Measurements from ENCODE around the gene SEZ6L2. TPM values are rescaled to one million over a fixed set of nuclear protein-coding genes. Genes with fewer than 3 reads are reported as not detected.
"Not testable (repeated sequence)": the region's sequence is repeated elsewhere in the genome, so short reads cannot be mapped to it uniquely, and the experiment has no call there.

Gene SEZ6L2
- total RNA-seq, 4 donors from 2014 or later, result 0.22 to 2.8 (median 1.1) TPM; not detected in 1

DNA sequence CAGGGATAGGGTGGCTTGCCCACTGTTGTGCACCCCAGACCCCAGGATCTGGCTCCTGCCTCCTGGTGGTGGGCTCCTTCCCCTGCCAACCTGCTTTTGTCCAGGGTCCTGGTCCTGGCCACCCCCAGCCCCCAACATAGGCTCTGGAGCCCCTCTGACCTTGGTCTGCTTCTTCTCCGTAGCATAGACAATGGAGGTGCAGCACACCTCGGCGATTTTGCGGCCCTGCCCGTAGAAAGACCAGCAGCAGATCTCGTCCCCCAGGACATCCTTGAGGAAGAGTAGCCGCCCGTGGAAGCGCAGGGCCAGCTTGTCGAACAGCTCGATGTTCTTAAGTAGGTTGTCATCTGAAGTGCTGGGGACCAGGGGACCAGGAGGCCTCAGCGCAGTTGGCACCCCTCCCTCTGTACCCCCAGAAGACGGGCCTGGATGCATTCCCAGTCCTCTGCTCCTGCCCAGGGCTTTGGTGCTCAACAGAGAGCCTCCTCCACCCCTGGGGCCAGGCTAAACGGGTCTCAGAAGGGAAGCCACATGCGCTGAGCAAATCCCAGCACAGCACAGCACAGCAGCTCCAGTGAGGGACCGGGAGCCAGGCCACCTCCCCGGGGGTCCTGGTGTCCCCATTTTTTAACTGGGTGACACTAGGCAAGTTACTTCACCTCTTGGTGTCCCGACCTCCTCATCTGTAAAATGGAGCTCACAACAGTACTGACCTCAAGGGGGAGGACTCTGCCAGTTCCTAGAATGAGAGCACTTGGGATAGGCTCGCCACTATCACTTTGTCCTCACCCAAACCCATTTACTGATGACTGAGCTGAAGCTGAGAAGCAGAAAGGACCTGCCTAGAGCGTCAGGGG, 11.7 kb upstream of the SEZ6L2 start:
- H3K27me3 ChIP-seq, result no peaks in the 10 kb centered on the region
- WGBS, 2 donors, result 86 to 89% methylated on average over 13 to 18 of the region's 20 CpGs
- no peak overlapping the region for H3K4me3 ChIP-seq
- DNase-seq, result no peak
- no peaks in the 10 kb centered on the region for H3K4me1 ChIP-seq
- TF ChIP-seq CTCF (IDR thresholded peaks at IDR 0.05) (no peak), POLR2A (IDR thresholded peaks at IDR 0.05) (no peak)
- intact Hi-C loops (cut with DNase I), result no loop called here
- no peak overlapping the region for H3K27ac ChIP-seq
- peaks cover 0 to 30% (median 0%) of the 10 kb centered on the region in 3 donors for H3K36me3 ChIP-seq
- no peaks in the 10 kb centered on the region for H3K9me3 ChIP-seq

- peaks cover 0 to 21% (median 0%) of the 10 kb centered on the region in 3 donors for H3K36me3 ChIP-seq
- 75 to 81% methylated on average over 4 to 6 of the region's 6 CpGs for WGBS, 2 donors
- H3K4me1 ChIP-seq; H3K4me3 ChIP-seq; H3K9me3 ChIP-seq; intact Hi-C loops (cut with DNase I); H3K27ac ChIP-seq; DNase-seq; H3K27me3 ChIP-seq: not testable (repeated sequence)
These were observed 10.5 kb upstream of the SEZ6L2 start for GRCh38 chr16:29909851-29910250.

GRCh38 chr16:29909391-29909790, 10.0 kb upstream of the SEZ6L2 start:
- intact Hi-C loops (cut with DNase I), result no loop called here
- no peak overlapping the region for H3K4me3 ChIP-seq
- DNase-seq, result no peak
- H3K36me3 ChIP-seq, result peaks cover 0 to 16% (median 0%) of the 10 kb centered on the region in 3 donors
- TF ChIP-seq POLR2A (IDR thresholded peaks at IDR 0.05) (no peak), CTCF (IDR thresholded peaks at IDR 0.05) (no peak)
- H3K27me3 ChIP-seq, result no peaks in the 10 kb centered on the region
- no peaks in the 10 kb centered on the region for H3K4me1 ChIP-seq
- 67 to 86% methylated on average over 2 of the region's 2 CpGs for whole genome bisulfite sequencing, 2 donors
- H3K9me3 ChIP-seq, result no peaks in the 10 kb centered on the region
- H3K27ac ChIP-seq, result no peak overlapping the region

- WGBS, 2 donors, result 82 to 92% methylated on average over 2 of the region's 2 CpGs
- no peak overlapping the region for H3K27ac ChIP-seq
- intact Hi-C loops (cut with DNase I), result no loop called here
- no peaks in the 10 kb centered on the region for H3K27me3 ChIP-seq
- no peak overlapping the region for H3K4me3 ChIP-seq
- no peak for DNase-seq
- H3K9me3 ChIP-seq, result no peaks in the 10 kb centered on the region
- H3K4me1 ChIP-seq, result no peaks in the 10 kb centered on the region
- peaks cover 0 to 10% (median 0%) of the 10 kb centered on the region in 3 donors for H3K36me3 ChIP-seq
- TF ChIP-seq CTCF (IDR thresholded peaks at IDR 0.05) (no peak), POLR2A (IDR thresholded peaks at IDR 0.05) (no peak)
These were observed 9.4 kb upstream of the SEZ6L2 start for GRCh38 chr16:29908719-29909220.

GRCh38 chr16:29907973-29908372, 8.6 kb upstream of the SEZ6L2 start:
- Histone ChIP-seq H3K27ac (no peak overlapping the region), H3K27me3 (no peaks in the 10 kb centered on the region), H3K9me3 (no peaks in the 10 kb centered on the region), H3K4me3 (no peak overlapping the region), H3K4me1 (no peaks in the 10 kb centered on the region), H3K36me3 (peaks cover 0 to 5% (median 0%) of the 10 kb centered on the region in 3 donors)
- 63 to 72% methylated on average over 2 of the region's 2 CpGs for WGBS, 2 donors
- DNase-seq, result no peak
- intact Hi-C loops (cut with DNase I), result no loop called here
- TF ChIP-seq CTCF (IDR thresholded peaks at IDR 0.05) (no peak), POLR2A (IDR thresholded peaks at IDR 0.05) (no peak)
